HCT116 (cell line): Measurements from ENCODE around the gene CRYBG3. TPM values are rescaled to one million over a fixed set of nuclear protein-coding genes. Genes with fewer than 3 reads are reported as not detected.

ENCODE experiments used
- ATAC-seq: fragments of 200-7000 bp; cut with Tn5 transposase; 2 replicates; pipeline ENCODE4 v1.9.1; 2020; ENCODE audit warnings: mild to moderate bottlenecking, moderate library complexity
- Bru-seq: library from RNA; stranded (reverse); fragments of 400-500 nt; gene quantifications from one replicate; lab custom pipeline; 2021; lab: Mats Ljungman, UMichigan
- BruChase-seq, 2 experiments: library from RNA; stranded (reverse); fragments of 400-500 nt; gene quantifications; one replicate each; lab custom pipeline; 2021; lab: Mats Ljungman, UMichigan
- BruUV-seq: library from RNA; stranded (reverse); fragments of 400-500 nt; replicated peaks from 2 replicates; lab custom pipeline; 2021; lab: Mats Ljungman, UMichigan
- CTCF ChIA-PET: fragments of 300-600 bp; sonication (Branson Sonifier 250); formaldehyde crosslinking; loops from one replicate; lab custom pipeline; 2021; ENCODE audit warnings: antibody characterized with exemption; lab: Charles Lee
- POLR2A ChIA-PET: fragments of 300-600, 350-600 bp; sonication (Branson Sonifier 250); formaldehyde crosslinking; loops from one replicate; lab custom pipeline; 2021; ENCODE audit warnings: antibody characterized with exemption; lab: Charles Lee
- RAD21 ChIA-PET, 2 experiments: fragments of 300-600 bp; sonication (Branson Sonifier 250); formaldehyde crosslinking; loops; one replicate each; lab custom pipeline; 2023; ENCODE audit warnings: low total read pairs in 2 of 2; ENCODE audit not compliant: uncharacterized antibody in 2 of 2, unreplicated experiment in 2 of 2, low non-redundant PET in 1 of 2; lab: Charles Lee
- DNase-seq: peaks from one replicate; pipeline ENCODE4 v3.0.0-alpha.2; 2010; ENCODE audit warnings: low read depth, low spot score
- H2AFZ ChIP-seq: fragments of 200-600 bp; shearing (Covaris generic), sonication (generic); 2 replicates; pipeline ENCODE4 v1.6.1; 2017; ENCODE audit warnings: low read depth, mixed run types, mixed read lengths, antibody characterized with exemption, low read length; ENCODE audit not compliant: poor library complexity, severe bottlenecking
- H3K27ac ChIP-seq: 2 replicates; pipeline ENCODE4 v1.5.1; 2012; ENCODE audit warnings: low read depth, low read length
- H3K27me3 ChIP-seq: fragments of 200-600 bp; sonication (generic); 2 replicates; pipeline ENCODE4 v1.6.1; 2016; ENCODE audit warnings: mixed run types, low read length, mixed read lengths; ENCODE audit not compliant: insufficient read depth
- H3K36me3 ChIP-seq, 2 experiments: fragments of 200-500 bp in 1 of 2; fragments of 200-600 bp in 1 of 2; sonication (Bioruptor generic) in 1 of 2; sonication (generic) in 1 of 2; 2 replicates each; pipeline versions ENCODE4 v1.5.1 to v1.6.1; 2014 to 2016; ENCODE audit warnings: low read length in 2 of 2, inconsistent platforms in 1 of 2, mixed read lengths in 1 of 2, mixed run types in 1 of 2; ENCODE audit not compliant: insufficient read depth in 2 of 2, control insufficient read depth in 1 of 2
- H3K4me1 ChIP-seq, 2 experiments: fragments of 200-600 bp in 1 of 2; sonication (generic) in 1 of 2; 2 replicates each; pipeline versions ENCODE4 v1.5.1 to v1.6.1; 2012 to 2017; ENCODE audit warnings: low read length in 2 of 2, inconsistent platforms in 1 of 2, mild to moderate bottlenecking in 1 of 2, mixed read lengths in 1 of 2, mixed run types in 1 of 2, moderate library complexity in 1 of 2; ENCODE audit not compliant: insufficient read depth in 2 of 2, control insufficient read depth in 1 of 2
- H3K4me2 ChIP-seq: fragments of 200-600 bp; sonication (generic); 2 replicates; pipeline ENCODE4 v1.6.1; 2017; ENCODE audit warnings: mixed run types, low read length, mixed read lengths
- H3K4me3 ChIP-seq, 2 experiments: fragments of 200-600 bp in 1 of 2; sonication (generic) in 1 of 2; replicated peaks in 1 of 2; 2 replicates each; pipeline ENCODE4 v1.5.1; 2011 to 2016; ENCODE audit warnings: low read length in 2 of 2, control low read depth in 1 of 2, low read depth in 1 of 2, mild to moderate bottlenecking in 1 of 2, mixed read lengths in 1 of 2, mixed run types in 1 of 2
- H3K79me2 ChIP-seq: fragments of 200-600 bp; sonication (generic); 2 replicates; pipeline ENCODE4 v1.6.1; 2017; ENCODE audit warnings: mild to moderate bottlenecking, mixed run types, low read length, moderate library complexity, mixed read lengths; ENCODE audit not compliant: insufficient read depth
- H3K9ac ChIP-seq: fragments of 200-600 bp; sonication (generic); 2 replicates; pipeline ENCODE4 v1.6.1; 2016; ENCODE audit warnings: low read length, mixed read lengths
- H3K9me2 ChIP-seq: fragments of 200-600 bp; sonication (generic), shearing (Covaris generic); 2 replicates; pipeline ENCODE4 v1.6.1; 2017; ENCODE audit warnings: mixed run types, mild to moderate bottlenecking, moderate library complexity; ENCODE audit not compliant: insufficient read depth
- H3K9me3 ChIP-seq, 2 experiments: fragments of 200-500 bp in 1 of 2; fragments of 200-600 bp in 1 of 2; sonication (Bioruptor generic) in 1 of 2; sonication (generic) in 1 of 2; 2 replicates each; pipeline ENCODE4 v1.6.1; 2014 to 2017; ENCODE audit warnings: low read length in 2 of 2, mixed read lengths in 2 of 2, inconsistent platforms in 1 of 2, low read depth in 1 of 2, mild to moderate bottlenecking in 1 of 2, mixed run types in 1 of 2, moderate library complexity in 1 of 2; ENCODE audit not compliant: control insufficient read depth in 1 of 2, insufficient read depth in 1 of 2
- H4K20me1 ChIP-seq: fragments of 200-600 bp; sonication (generic), shearing (Covaris generic); 2 replicates; pipeline ENCODE4 v1.6.1; 2017; ENCODE audit warnings: mixed run types, mild to moderate bottlenecking, moderate library complexity; ENCODE audit not compliant: insufficient read depth
- EZH2 ChIP-seq: fragments of 200-600 bp; sonication (generic); IDR thresholded peaks from 2 replicates; pipeline ENCODE4 v1.6.1; 2017; ENCODE audit warnings: antibody characterized with exemption, mixed run types
- JUND ChIP-seq: IDR thresholded peaks from 2 replicates; pipeline ENCODE4 v1.6.1; 2012
- POLR2AphosphoS5 ChIP-seq: IDR thresholded peaks from 2 replicates; pipeline ENCODE4 v1.6.1; 2011; ENCODE audit warnings: mild to moderate bottlenecking, low read depth, low read length, moderate library complexity
- RAD21 ChIP-seq: IDR thresholded peaks from 2 replicates; pipeline ENCODE4 v1.6.1; 2012; ENCODE audit warnings: low read depth, mild to moderate bottlenecking
- REST ChIP-seq: IDR thresholded peaks from 2 replicates; pipeline ENCODE4 v1.6.1; 2012; ENCODE audit warnings: low read depth
- TCF7L2 ChIP-seq: IDR thresholded peaks from 2 replicates; pipeline ENCODE4 v1.7.0; 2011; ENCODE audit warnings: borderline replicate concordance, inconsistent platforms; ENCODE audit not compliant: insufficient read depth, insufficient read length; ENCODE audit errors: extremely low read depth
- ZFX ChIP-seq: fragments of 450-650 bp; IDR thresholded peaks from 2 replicates; pipeline ENCODE4 v1.6.1; 2017
- intact Hi-C: fragments of 100-400 bp; cut with micrococcal nuclease; formaldehyde crosslinking; loops from 2 replicates; pipeline ENCODE4 v1.10.0; 2022
- long read RNA-seq: library from polyadenylated mRNA; unstranded; transcript quantifications from one replicate; pipeline ENCODE4 v2.0.0, GENCODE V29; 2021; ENCODE audit not compliant: unreplicated experiment
- polyA plus RNA-seq: library from polyadenylated mRNA; unstranded; fragments of >200 nt; gene quantifications from 2 replicates; pipeline ENCODE4 v1.2.1, GENCODE V29; 2012; ENCODE audit warnings: missing spikeins
- total RNA-seq: library from RNA; stranded (reverse); gene quantifications from one replicate; pipeline ENCODE4 v1.2.1, GENCODE V29; 2021; ENCODE audit not compliant: unreplicated experiment
- TF ChIP-seq, protein P1 (sequence below): IDR thresholded peaks from 2 replicates; pipeline ENCODE4 v1.6.1; 2012
- TF ChIP-seq, protein P2 (sequence below), 3 experiments: fragments of 200-600 bp in 1 of 3; sonication (generic) in 1 of 3; IDR thresholded peaks in 2 of 3; conservative IDR thresholded peaks in 1 of 3; 2 replicates each; pipeline ENCODE4 v1.5.1; 2012 to 2017; ENCODE audit warnings: low read depth in 2 of 3, low read length in 2 of 3, antibody characterized with exemption in 1 of 3, borderline replicate concordance in 1 of 3, control low read depth in 1 of 3, mild to moderate bottlenecking in 1 of 3, mixed read lengths in 1 of 3, mixed run types in 1 of 3, moderate library complexity in 1 of 3; ENCODE audit not compliant: insufficient read depth in 1 of 3
- TF ChIP-seq, protein P3 (sequence below): IDR thresholded peaks from 2 replicates; pipeline ENCODE4 v1.6.1; 2011; ENCODE audit warnings: mild to moderate bottlenecking, low read length, moderate library complexity; ENCODE audit not compliant: insufficient replicate concordance; ENCODE audit errors: extremely low read depth

The CRYBG3 gene
- total RNA-seq (7.5 TPM), Bru-seq, nascent RNA (percentile 63 among the genes with signal in this experiment), BruChase-seq, experiment 1, labeled RNA remaining after a 6-hour chase (percentile 56 among the genes with signal in this experiment), BruChase-seq, experiment 2, labeled RNA remaining after a 2-hour chase (percentile 62 among the genes with signal in this experiment)
- 3.8 and 4.7 TPM in 2 replicates for polyA plus RNA-seq
- long read RNA-seq, partial matches to known transcripts, result 3 of 5 reads
- long read RNA-seq, other reads (novel, unspliced or antisense), result 2 of 5 reads

GRCh38 chr3:97821774-97822358, at the start of gene CRYBG3:
Gene CRYBG3 (plus strand): TSS chr3:97822011. CDS start chr3:97822207, 196 bp downstream.
- peak; percentile 35 for DNase-seq
- no peaks in the 10 kb centered on the region for H3K36me3 ChIP-seq
- BruUV-seq, result no TSS peak
- peak; percentile 99 for ATAC-seq
- peak within 1 kb of the TSS; percentile 63 for H3K9ac ChIP-seq
- peak within 1 kb of the TSS; percentile 84 for H3K4me2 ChIP-seq
- H3K9me2 ChIP-seq, result no peaks in the 10 kb centered on the region
- ChIA-PET RAD21 (no interaction called here), POLR2A (interaction anchor here (1.0 kb wide), 1 partner anchor 9 kb away, joined by 3 read pairs; no protein-coding TSS in a partner anchor), CTCF (no interaction called here)
- H3K79me2 ChIP-seq, result peaks cover 8% of the 10 kb centered on the region; the same call in 1 of the 2 replicates
- H3K9me3 ChIP-seq, result no peaks in the 10 kb centered on the region
- H3K27me3 ChIP-seq, result no peaks in the 10 kb centered on the region
- no peaks in the 10 kb centered on the region for H4K20me1 ChIP-seq
- TF ChIP-seq, protein P1, sequence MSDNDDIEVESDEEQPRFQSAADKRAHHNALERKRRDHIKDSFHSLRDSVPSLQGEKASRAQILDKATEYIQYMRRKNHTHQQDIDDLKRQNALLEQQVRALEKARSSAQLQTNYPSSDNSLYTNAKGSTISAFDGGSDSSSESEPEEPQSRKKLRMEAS, result peak; percentile 77
- no peak for TF ChIP-seq REST
- TF ChIP-seq JUND, result no peak
- TF ChIP-seq ZFX, result peak; percentile 84
- TF ChIP-seq RAD21, result no peak
- TF ChIP-seq TCF7L2, result no peak
- TF ChIP-seq POLR2AphosphoS5, result peak; percentile 92
- TF ChIP-seq, protein P2, sequence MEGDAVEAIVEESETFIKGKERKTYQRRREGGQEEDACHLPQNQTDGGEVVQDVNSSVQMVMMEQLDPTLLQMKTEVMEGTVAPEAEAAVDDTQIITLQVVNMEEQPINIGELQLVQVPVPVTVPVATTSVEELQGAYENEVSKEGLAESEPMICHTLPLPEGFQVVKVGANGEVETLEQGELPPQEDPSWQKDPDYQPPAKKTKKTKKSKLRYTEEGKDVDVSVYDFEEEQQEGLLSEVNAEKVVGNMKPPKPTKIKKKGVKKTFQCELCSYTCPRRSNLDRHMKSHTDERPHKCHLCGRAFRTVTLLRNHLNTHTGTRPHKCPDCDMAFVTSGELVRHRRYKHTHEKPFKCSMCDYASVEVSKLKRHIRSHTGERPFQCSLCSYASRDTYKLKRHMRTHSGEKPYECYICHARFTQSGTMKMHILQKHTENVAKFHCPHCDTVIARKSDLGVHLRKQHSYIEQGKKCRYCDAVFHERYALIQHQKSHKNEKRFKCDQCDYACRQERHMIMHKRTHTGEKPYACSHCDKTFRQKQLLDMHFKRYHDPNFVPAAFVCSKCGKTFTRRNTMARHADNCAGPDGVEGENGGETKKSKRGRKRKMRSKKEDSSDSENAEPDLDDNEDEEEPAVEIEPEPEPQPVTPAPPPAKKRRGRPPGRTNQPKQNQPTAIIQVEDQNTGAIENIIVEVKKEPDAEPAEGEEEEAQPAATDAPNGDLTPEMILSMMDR (IDR thresholded peaks at IDR 0.05 in 2 of 3, conservative IDR thresholded peaks at IDR 0.05 in 1 of 3; ENCODE audit: borderline replicate concordance in 1 of 3, insufficient read depth in 1 of 3, low read depth in 2 of 3, low read length in 2 of 3), result peak in 2 of 3 experiments; percentile 24 to 33; a peak in 1 of 6 replicates
- no peak for TF ChIP-seq EZH2
- TF ChIP-seq, protein P3, sequence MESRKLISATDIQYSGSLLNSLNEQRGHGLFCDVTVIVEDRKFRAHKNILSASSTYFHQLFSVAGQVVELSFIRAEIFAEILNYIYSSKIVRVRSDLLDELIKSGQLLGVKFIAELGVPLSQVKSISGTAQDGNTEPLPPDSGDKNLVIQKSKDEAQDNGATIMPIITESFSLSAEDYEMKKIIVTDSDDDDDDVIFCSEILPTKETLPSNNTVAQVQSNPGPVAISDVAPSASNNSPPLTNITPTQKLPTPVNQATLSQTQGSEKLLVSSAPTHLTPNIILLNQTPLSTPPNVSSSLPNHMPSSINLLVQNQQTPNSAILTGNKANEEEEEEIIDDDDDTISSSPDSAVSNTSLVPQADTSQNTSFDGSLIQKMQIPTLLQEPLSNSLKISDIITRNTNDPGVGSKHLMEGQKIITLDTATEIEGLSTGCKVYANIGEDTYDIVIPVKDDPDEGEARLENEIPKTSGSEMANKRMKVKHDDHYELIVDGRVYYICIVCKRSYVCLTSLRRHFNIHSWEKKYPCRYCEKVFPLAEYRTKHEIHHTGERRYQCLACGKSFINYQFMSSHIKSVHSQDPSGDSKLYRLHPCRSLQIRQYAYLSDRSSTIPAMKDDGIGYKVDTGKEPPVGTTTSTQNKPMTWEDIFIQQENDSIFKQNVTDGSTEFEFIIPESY, result no peak
- peak within 1 kb of the TSS; percentile 70 to 75 for H3K4me3 ChIP-seq
- H3K27ac ChIP-seq, result peak within 1 kb of the TSS; percentile 67
- H3K4me1 ChIP-seq, result peaks cover 7 to 9% of the 10 kb centered on the region in 2 experiments; a peak in 3 of 4 replicates
- intact Hi-C loops, result loop anchor here (5.0 kb wide), 1 partner anchor 150 kb away; the partner anchor contains the start of gene RIOX2
- peak within 1 kb of the TSS; percentile 87 for H2AFZ ChIP-seq
